Activated T-helper 1 cell treated with Interleukin-2 at 50 U/mL for 16 hours (primary cell): ENCODE results near the gene MFF.
"Not testable (repeated sequence)": the region's sequence is repeated elsewhere in the genome, so short reads cannot be mapped to it uniquely, and the experiment has no call there.

ENCODE experiments used
- DNase-seq: peaks from one replicate; pipeline ENCODE4 v3.0.0-alpha.2; 2020; ENCODE audit warnings: low read depth

Gene MFF

GRCh38 chr2:227337442-227337841, 12.4 kb downstream of the MFF start:
- no peak for DNase-seq

GRCh38 chr2:227339098-227339599, 14.1 kb downstream of the MFF start:
- DNase-seq = no peak

- DNase-seq = no peak
Observed at GRCh38 chr2:227340106-227340505, 15.1 kb downstream of the MFF start.

- no peak for DNase-seq
Observed at GRCh38 chr2:227341553-227341952, 16.5 kb downstream of the MFF start.

- no peak for DNase-seq
Observed at GRCh38 chr2:227344231-227344630, 19.2 kb downstream of the MFF start.

- no peak for DNase-seq
Observed at GRCh38 chr2:227347117-227347516, 22.1 kb downstream of the MFF start.

GRCh38 chr2:227348324-227348723, 23.3 kb downstream of the MFF start:
- DNase-seq = no peak

GRCh38 chr2:227349989-227350612, 25.1 kb downstream of the MFF start:
- no peak for DNase-seq

GRCh38 chr2:227351639-227352038, 26.6 kb downstream of the MFF start:
- DNase-seq = no peak

GRCh38 chr2:227360351-227360750, 35.3 kb downstream of the MFF start:
- no peak for DNase-seq

GRCh38 chr2:227363756-227364155, 38.7 kb downstream of the MFF start:
- DNase-seq = no peak

- DNase-seq = not testable (repeated sequence)
Observed at GRCh38 chr2:227364585-227365263, 39.7 kb downstream of the MFF start.

- no peak for DNase-seq
Observed at GRCh38 chr2:227365833-227366232, 40.8 kb downstream of the MFF start.

- DNase-seq = no peak
Observed at GRCh38 chr2:227366769-227367426, 41.8 kb downstream of the MFF start.

- no peak for DNase-seq
Observed at GRCh38 chr2:227367427-227367795, 42.4 kb downstream of the MFF start.

GRCh38 chr2:227368574-227368973, 43.5 kb downstream of the MFF start:
- DNase-seq = no peak

GRCh38 chr2:227370092-227370491, 45.0 kb downstream of the MFF start:
- DNase-seq = no peak

- DNase-seq = no peak
Observed at GRCh38 chr2:227370791-227371312, 45.8 kb downstream of the MFF start.

- no peak for DNase-seq
Observed at GRCh38 chr2:227373389-227373788, 48.3 kb downstream of the MFF start.

GRCh38 chr2:227374158-227374557, 49.1 kb downstream of the MFF start:
- DNase-seq = no peak

- DNase-seq = no peak
Observed at GRCh38 chr2:227376656-227377396, 51.8 kb downstream of the MFF start.
